BLaER1 treated with 17β-estradiol and CSF1 and Interleukin-3, amounts not matched to agents 10 nM and 100 nM (cell line): Measurements from ENCODE around the gene ITPK1.
A peak's percentile ranks its signal among the peaks of the same experiment; 100 is the strongest.

Source experiments
- H3K27ac ChIP-seq, 11 experiments: shearing (Covaris generic); formaldehyde crosslinking; 2 replicates each; pipeline ENCODE4 v1.8.1; 2022
- H3K27me3 ChIP-seq, 11 experiments: shearing (Covaris generic); formaldehyde crosslinking; 2 replicates each; pipeline ENCODE4 v1.8.1; 2022
- H3K36me3 ChIP-seq, 11 experiments: shearing (Covaris generic); formaldehyde crosslinking; 2 replicates each; pipeline ENCODE4 v1.8.1; 2022
- H3K4me1 ChIP-seq, 10 experiments: shearing (Covaris generic); formaldehyde crosslinking; 2 replicates each; pipeline ENCODE4 v1.8.1; 2022
- H3K4me2 ChIP-seq, 11 experiments: shearing (Covaris generic); formaldehyde crosslinking; 2 replicates each; pipeline ENCODE4 v1.8.1; 2022
- H3K4me3 ChIP-seq, 10 experiments: shearing (Covaris generic); formaldehyde crosslinking; 2 replicates each; pipeline ENCODE4 v1.8.1; 2022
- H3K9ac ChIP-seq, 11 experiments: shearing (Covaris generic); formaldehyde crosslinking; 2 replicates each; pipeline ENCODE4 v1.8.1; 2022
- H3K9me3 ChIP-seq, 11 experiments: shearing (Covaris generic); formaldehyde crosslinking; replicated peaks in 1 of 11; 2 replicates each; pipeline ENCODE4 v1.8.1; 2022
- H4K20me1 ChIP-seq, 11 experiments: shearing (Covaris generic); formaldehyde crosslinking; 2 replicates each; pipeline ENCODE4 v1.8.1; 2022
- Cebpa-rat ChIP-seq, 11 experiments: shearing (Covaris generic); IDR thresholded peaks; 2 replicates each; pipeline ENCODE4 v1.8.1; 2022

The ITPK1 gene

DNA sequence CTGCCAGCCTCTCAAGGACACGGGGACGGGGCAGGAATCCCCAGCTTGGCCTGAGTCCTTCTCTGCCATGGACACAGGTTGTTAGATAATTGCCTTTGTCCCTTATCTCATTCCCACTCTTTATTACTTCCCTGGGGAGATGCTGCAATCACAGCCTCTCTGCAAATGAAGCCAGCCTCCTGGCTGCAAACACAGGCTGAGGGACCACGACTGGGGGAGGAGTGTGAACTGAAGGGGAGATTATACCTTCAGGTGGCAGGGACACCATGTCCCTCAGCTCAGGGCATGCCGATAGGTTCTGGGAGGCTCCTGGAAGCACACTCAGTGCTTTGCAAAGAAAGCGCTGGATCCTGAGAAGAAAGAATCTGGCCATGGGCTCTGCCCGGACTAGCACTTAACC lies 208.9 kb downstream of the ITPK1 start:
- Histone ChIP-seq H3K4me1 (0 out of 20 replicates have a peak, but pooled peaks cover 0 to 7% (median 0%) of the 10 kb centered on the region in 10 experiments), H3K27ac (no peak overlapping the region), H4K20me1 (no peaks in the 10 kb centered on the region), H3K9me3 (peaks cover 0 to 2% (median 0%) of the 10 kb centered on the region in 11 experiments; a peak in 1 of 22 replicates), H3K27me3 (no peaks in the 10 kb centered on the region), H3K4me3 (no peak overlapping the region), H3K9ac (no peak overlapping the region), H3K4me2 (no peak overlapping the region), H3K36me3 (no peaks in the 10 kb centered on the region)
- no peak for TF ChIP-seq Cebpa-rat (IDR thresholded peaks at IDR 0.05)

DNA sequence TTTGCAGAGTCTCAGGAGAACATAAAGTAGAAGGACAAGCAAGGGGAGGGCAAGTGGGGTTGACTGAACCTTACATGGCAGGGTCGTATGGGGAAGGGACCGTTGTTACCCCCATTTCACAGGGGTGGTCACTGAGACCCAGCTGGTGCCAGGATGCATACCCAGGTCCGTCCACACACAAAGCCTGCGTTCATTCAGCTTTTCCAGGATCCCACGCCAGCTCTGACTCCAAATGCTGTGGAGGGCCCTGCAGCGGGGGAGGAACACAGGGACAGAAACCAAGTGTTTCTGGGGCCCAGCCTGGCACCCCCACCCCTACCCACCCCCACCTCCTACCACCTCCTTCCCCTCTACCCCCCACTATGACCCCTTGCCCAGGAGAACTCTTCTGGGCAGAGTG lies 209.3 kb downstream of the ITPK1 start:
- no peak for TF ChIP-seq Cebpa-rat (IDR thresholded peaks at IDR 0.05)

DNA sequence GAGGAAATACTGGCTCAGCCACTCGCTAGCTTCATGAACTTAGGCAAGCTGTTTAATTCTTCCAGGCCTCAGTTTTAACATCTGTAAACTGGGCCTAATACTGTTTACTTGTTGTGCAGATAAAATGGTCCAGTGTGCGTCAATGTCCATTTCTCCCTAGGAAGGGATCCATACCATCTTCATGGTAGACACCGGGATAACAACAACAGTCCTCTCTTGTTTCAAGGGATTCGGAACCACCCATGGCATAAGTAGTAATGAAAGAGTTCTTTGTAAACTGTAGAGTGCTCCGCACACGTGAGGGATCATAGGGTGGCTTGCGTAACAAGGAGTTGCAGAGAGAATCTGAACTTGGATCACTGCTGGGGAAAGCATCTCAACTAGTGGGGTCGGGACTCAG lies 210.1 kb downstream of the ITPK1 start:
- peaks cover 0 to 2% (median 0%) of the 10 kb centered on the region in 11 experiments; a peak in 1 of 22 replicates for H3K9me3 ChIP-seq
- no peaks in the 10 kb centered on the region for H3K36me3 ChIP-seq
- H3K4me1 ChIP-seq = 0 out of 20 replicates have a peak, but pooled peaks cover 0 to 7% (median 0%) of the 10 kb centered on the region in 10 experiments
- no peaks in the 10 kb centered on the region for H4K20me1 ChIP-seq
- H3K27ac ChIP-seq = no peak overlapping the region
- H3K27me3 ChIP-seq = no peaks in the 10 kb centered on the region
- no peak for TF ChIP-seq Cebpa-rat (IDR thresholded peaks at IDR 0.05)
- H3K4me3 ChIP-seq = no peak overlapping the region
- H3K9ac ChIP-seq = no peak overlapping the region
- no peak overlapping the region for H3K4me2 ChIP-seq

More for the DNA sequence above, 209.3 kb downstream of the ITPK1 start:
- H3K9me3 ChIP-seq = peaks cover 0 to 2% (median 0%) of the 10 kb centered on the region in 11 experiments; a peak in 1 of 22 replicates
- 0 out of 20 replicates have a peak, but pooled peaks cover 0 to 7% (median 0%) of the 10 kb centered on the region in 10 experiments for H3K4me1 ChIP-seq
- no peak overlapping the region for H3K4me3 ChIP-seq
- H3K36me3 ChIP-seq = no peaks in the 10 kb centered on the region
- H3K4me2 ChIP-seq = no peak overlapping the region
- no peak overlapping the region for H3K27ac ChIP-seq
- H4K20me1 ChIP-seq = no peaks in the 10 kb centered on the region
- H3K27me3 ChIP-seq = no peaks in the 10 kb centered on the region
- H3K9ac ChIP-seq = no peak overlapping the region

DNA sequence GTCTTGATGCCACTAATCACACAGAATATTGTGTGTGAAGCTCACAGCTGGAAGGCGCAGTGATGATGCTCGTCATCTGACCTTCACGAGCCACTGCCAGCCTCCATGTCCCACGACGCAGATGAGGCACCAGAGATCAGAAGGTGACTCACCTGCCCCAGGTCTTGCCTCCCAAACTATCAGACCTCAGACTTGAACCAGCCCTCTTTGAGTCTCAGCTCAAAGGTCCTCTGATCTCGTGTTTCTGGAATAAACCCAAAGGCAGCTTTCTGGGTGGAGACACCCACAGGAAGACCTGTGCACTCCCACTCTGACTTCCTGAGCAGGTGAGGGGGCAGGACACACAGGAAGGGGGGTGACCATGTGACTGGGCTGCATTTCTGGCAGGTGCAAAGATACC lies 212.4 kb downstream of the ITPK1 start:
- TF ChIP-seq Cebpa-rat (IDR thresholded peaks at IDR 0.05) = no peak
- no peak overlapping the region for H3K4me3 ChIP-seq

DNA sequence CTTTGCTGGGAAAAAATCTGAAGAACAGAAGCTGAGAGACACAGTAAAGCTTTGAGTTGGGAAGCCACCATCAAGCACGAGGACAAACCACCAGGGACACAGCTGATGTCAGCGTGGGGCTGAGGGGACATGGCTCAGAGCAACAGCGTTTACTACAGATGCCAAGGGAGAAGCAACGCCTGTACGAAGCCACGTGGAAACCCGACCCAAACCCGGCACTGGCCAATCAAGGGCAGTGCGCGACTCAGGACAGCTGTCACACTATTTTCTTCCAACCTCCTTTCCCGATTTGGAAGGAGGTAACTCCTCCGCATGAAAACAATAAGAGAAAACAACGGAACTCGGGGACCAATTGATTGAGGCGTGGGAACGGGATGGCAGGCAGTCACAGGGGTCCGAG lies 213.0 kb downstream of the ITPK1 start:
- Histone ChIP-seq H4K20me1 (no peaks in the 10 kb centered on the region), H3K4me2 (peak overlapping the region in 1 of 11 experiments; percentile 14; a peak in 1 of 22 replicates)

More for the DNA sequence above, 212.4 kb downstream of the ITPK1 start:
- no peaks in the 10 kb centered on the region for H4K20me1 ChIP-seq
- H3K4me1 ChIP-seq = peaks cover 0 to 7% (median 4%) of the 10 kb centered on the region in 10 experiments; a peak in 3 of 20 replicates
- no peak overlapping the region for H3K27ac ChIP-seq
- no peaks in the 10 kb centered on the region for H3K27me3 ChIP-seq
- no peaks in the 10 kb centered on the region for H3K36me3 ChIP-seq
- H3K9me3 ChIP-seq = peaks cover 0 to 5% (median 0%) of the 10 kb centered on the region in 11 experiments; a peak in 2 of 22 replicates
- H3K4me2 ChIP-seq = no peak overlapping the region
- no peak overlapping the region for H3K9ac ChIP-seq

DNA sequence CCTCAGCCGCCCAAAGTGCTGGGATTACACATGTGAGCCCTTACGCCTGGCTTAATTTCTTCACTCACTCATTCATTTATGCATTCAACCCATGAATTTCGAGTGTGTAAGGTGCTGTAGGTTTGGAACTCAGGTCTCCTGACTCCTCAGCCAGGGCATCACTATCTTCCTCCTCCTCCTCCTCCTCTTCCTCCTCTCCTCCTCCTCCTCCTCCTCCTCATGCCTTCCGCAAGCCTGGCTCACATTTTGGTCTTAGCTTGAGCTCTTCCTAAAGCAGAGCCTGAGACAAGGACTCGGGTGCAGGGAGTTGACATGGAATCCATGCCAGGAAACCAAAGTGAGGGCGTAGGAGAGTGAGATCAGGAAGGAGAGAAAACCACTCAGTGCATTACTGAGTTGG lies 213.5 kb downstream of the ITPK1 start:
- no peak overlapping the region for H3K27ac ChIP-seq
- H3K4me1 ChIP-seq = peaks cover 0 to 9% (median 5%) of the 10 kb centered on the region in 10 experiments; a peak in 3 of 20 replicates
- no peaks in the 10 kb centered on the region for H3K27me3 ChIP-seq
- no peak overlapping the region for H3K4me3 ChIP-seq
- H3K9ac ChIP-seq = no peak overlapping the region
- no peaks in the 10 kb centered on the region for H3K36me3 ChIP-seq
- H3K9me3 ChIP-seq = peaks cover 0 to 5% (median 0%) of the 10 kb centered on the region in 11 experiments; a peak in 2 of 22 replicates
- no peak for TF ChIP-seq Cebpa-rat (IDR thresholded peaks at IDR 0.05)
- H3K4me2 ChIP-seq = 0 out of 22 replicates have a peak overlapping the region, but pooled peaks of 1 of the 11 experiments have one; percentile 14
- H4K20me1 ChIP-seq = no peaks in the 10 kb centered on the region

More for the DNA sequence above, 213.0 kb downstream of the ITPK1 start:
- no peak for TF ChIP-seq Cebpa-rat (IDR thresholded peaks at IDR 0.05)
- peaks cover 0 to 9% (median 5%) of the 10 kb centered on the region in 10 experiments; a peak in 3 of 20 replicates for H3K4me1 ChIP-seq
- no peak overlapping the region for H3K27ac ChIP-seq
- no peak overlapping the region for H3K4me3 ChIP-seq
- H3K36me3 ChIP-seq = no peaks in the 10 kb centered on the region
- no peaks in the 10 kb centered on the region for H3K27me3 ChIP-seq
- peaks cover 0 to 5% (median 0%) of the 10 kb centered on the region in 11 experiments; a peak in 2 of 22 replicates for H3K9me3 ChIP-seq
- H3K9ac ChIP-seq = no peak overlapping the region

DNA sequence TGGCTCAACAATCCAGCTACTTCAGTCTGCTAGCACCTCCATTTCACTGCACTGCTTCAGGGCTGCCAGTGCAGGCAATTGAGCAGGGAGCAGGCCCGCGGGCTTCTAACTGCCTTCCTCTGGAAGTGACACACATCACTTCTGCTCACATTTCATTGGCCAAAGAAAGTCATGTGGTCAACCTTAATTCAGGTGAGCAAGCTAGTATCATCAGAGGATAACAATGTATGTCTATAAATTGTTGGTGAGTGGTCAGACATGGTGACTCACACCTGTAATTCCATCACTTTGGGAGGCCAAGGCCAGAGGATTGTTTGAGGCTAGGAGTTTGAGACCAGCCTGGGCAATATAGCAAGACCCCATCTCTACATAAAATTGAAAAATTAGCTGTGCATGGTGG lies 215.1 kb downstream of the ITPK1 start:
- TF ChIP-seq Cebpa-rat (IDR thresholded peaks at IDR 0.05) = no peak
- no peaks in the 10 kb centered on the region for H4K20me1 ChIP-seq

DNA sequence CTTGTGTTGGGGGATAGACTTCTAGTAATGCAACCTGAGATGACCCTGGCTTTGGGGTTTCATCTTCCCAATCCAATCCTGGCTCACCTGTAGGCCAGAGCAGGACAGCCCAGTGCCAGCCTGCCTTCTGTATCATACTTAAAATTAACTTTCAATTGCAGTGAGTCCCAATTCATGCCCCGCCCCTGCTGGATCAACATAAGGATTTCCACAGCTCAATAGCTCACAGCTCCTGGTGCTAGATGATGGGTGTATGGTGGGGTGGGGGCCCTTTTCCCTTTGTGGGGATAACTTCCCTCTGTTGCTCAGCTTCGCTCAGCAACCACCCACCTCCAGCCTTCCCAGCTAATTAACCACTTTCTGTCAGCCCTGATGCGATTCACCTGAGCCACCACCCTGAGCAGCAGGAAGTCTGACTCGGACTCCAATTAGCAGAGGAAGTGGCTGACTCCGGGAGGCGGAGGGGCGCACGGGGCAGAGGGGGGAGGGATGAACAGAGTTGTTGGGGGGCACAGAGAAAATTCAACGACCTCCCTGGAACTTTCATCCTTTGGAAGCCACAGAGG lies 217.1 kb downstream of the ITPK1 start:
- no peak overlapping the region for H3K9ac ChIP-seq

More for the DNA sequence above, 215.1 kb downstream of the ITPK1 start:
- Histone ChIP-seq H3K4me2 (no peak overlapping the region), H3K9ac (no peak overlapping the region), H3K27ac (no peak overlapping the region), H3K4me3 (no peak overlapping the region), H3K9me3 (peaks cover 0 to 5% (median 0%) of the 10 kb centered on the region in 11 experiments; a peak in 2 of 22 replicates), H3K4me1 (peaks cover 0 to 9% (median 5%) of the 10 kb centered on the region in 10 experiments; a peak in 3 of 20 replicates), H3K36me3 (no peaks in the 10 kb centered on the region), H3K27me3 (no peaks in the 10 kb centered on the region)

DNA sequence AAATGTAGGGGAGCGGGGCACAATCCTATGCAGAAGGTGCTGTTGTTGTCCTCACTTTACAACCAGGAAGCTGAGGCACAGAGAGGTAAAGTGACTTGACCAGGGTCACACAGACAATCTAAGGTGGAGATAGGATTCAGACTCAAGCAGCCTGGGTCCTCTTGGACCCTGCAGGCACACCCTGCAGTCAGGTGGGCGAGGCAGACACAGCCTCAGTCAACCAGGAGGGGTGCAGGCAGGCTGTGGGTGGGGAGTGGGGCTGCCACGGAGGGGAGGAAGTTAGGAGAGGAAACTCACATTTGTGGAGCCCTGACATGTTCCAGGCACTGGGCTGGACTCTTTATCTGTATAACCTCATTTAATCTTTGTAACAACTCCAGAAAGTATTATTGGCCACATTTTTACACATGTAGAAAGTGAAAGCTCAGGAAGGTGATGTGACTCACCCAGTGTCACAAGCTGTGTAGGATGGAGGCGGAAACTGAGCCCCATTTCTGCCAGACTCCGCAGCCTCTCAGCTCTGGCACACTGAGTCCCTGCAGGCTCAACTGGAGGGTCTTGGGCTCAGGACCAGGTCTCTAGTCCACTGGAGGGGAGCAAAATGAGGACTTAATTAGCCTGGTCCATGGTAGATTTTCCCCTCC lies 217.7 kb downstream of the ITPK1 start:
- Histone ChIP-seq H3K4me3 (no peak overlapping the region), H3K27me3 (no peaks in the 10 kb centered on the region), H3K9ac (no peak overlapping the region), H3K4me1 (peaks cover 0 to 9% (median 4%) of the 10 kb centered on the region in 10 experiments; a peak in 3 of 20 replicates), H3K27ac (no peak overlapping the region), H4K20me1 (no peaks in the 10 kb centered on the region), H3K4me2 (peak overlapping the region in 1 of 11 experiments; percentile 15; a peak in 1 of 22 replicates), H3K9me3 (peaks cover under 1 to 18% (median 8%) of the 10 kb centered on the region in 11 experiments; a peak in 17 of 22 replicates), H3K36me3 (no peaks in the 10 kb centered on the region)
- TF ChIP-seq Cebpa-rat (IDR thresholded peaks at IDR 0.05) = no peak

More for the DNA sequence above, 217.1 kb downstream of the ITPK1 start:
- Histone ChIP-seq H3K36me3 (no peaks in the 10 kb centered on the region), H3K9me3 (peaks cover 0 to 12% (median 4%) of the 10 kb centered on the region in 11 experiments; a peak in 7 of 22 replicates), H3K27me3 (no peaks in the 10 kb centered on the region), H3K27ac (no peak overlapping the region), H3K4me3 (no peak overlapping the region), H3K4me1 (peaks cover 0 to 9% (median 5%) of the 10 kb centered on the region in 10 experiments; a peak in 3 of 20 replicates), H3K4me2 (peak overlapping the region in 1 of 11 experiments; percentile 15; a peak in 1 of 22 replicates), H4K20me1 (no peaks in the 10 kb centered on the region)
- no peak for TF ChIP-seq Cebpa-rat (IDR thresholded peaks at IDR 0.05)
